HepG2 (cell line): Measurements from ENCODE around the gene PCIF1. TPM values are rescaled to one million over a fixed set of nuclear protein-coding genes. Genes with fewer than 3 reads are reported as not detected.

Experiments used
- CC2D1A ChIP-seq: sonication (generic); formaldehyde crosslinking; IDR thresholded peaks from 2 replicates; pipeline ENCODE4 v1.8.1; 2023; ENCODE audit warnings: mild to moderate bottlenecking, missing genetic modification reagents
- GATA4 ChIP-seq: sonication (generic); IDR thresholded peaks from 2 replicates; pipeline ENCODE4 v1.6.1; 2016; ENCODE audit warnings: antibody characterized with exemption, low read depth, borderline replicate concordance
- HIVEP1 ChIP-seq: sonication (generic); formaldehyde crosslinking; IDR thresholded peaks from 2 replicates; pipeline ENCODE4 v1.4.0; 2020; ENCODE audit warnings: mild to moderate bottlenecking, missing genetic modification reagents
- HOXA9 ChIP-seq: sonication (generic); formaldehyde crosslinking; IDR thresholded peaks from 2 replicates; pipeline ENCODE4 v1.8.1; 2022; ENCODE audit warnings: missing genetic modification reagents, mild to moderate bottlenecking, moderate library complexity, borderline replicate concordance
- KLF16 ChIP-seq, 2 experiments: sonication (generic) in 1 of 2; formaldehyde crosslinking in 1 of 2; IDR thresholded peaks; 2 replicates each; pipeline versions ENCODE4 v1.6.1 to v1.8.0; 2016 to 2023; ENCODE audit warnings: missing genetic modification reagents in 2 of 2, missing compliant biosample characterization in 1 of 2
- LCORL ChIP-seq, 2 experiments: fragments of 450-650 bp in 1 of 2; sonication (generic) in 1 of 2; formaldehyde crosslinking in 1 of 2; IDR thresholded peaks; 2 replicates each; pipeline versions ENCODE4 v1.5.0 to v1.6.1; 2017 to 2020; ENCODE audit warnings: antibody characterized with exemption in 1 of 2, missing genetic modification reagents in 1 of 2
- RCOR2 ChIP-seq: IDR thresholded peaks from 2 replicates; pipeline ENCODE4 v1.6.1; 2016; ENCODE audit warnings: missing biosample characterization, missing genetic modification reagents
- SETDB1 ChIP-seq: sonication (generic); formaldehyde crosslinking; IDR thresholded peaks from 2 replicates; pipeline ENCODE4 v1.5.1; 2020; ENCODE audit warnings: missing genetic modification reagents, mild to moderate bottlenecking, borderline replicate concordance
- SRY ChIP-seq: sonication (generic); formaldehyde crosslinking; IDR thresholded peaks from 2 replicates; pipeline ENCODE4 v1.8.0; 2022; ENCODE audit warnings: mild to moderate bottlenecking, missing genetic modification reagents
- ZBTB25 ChIP-seq: IDR thresholded peaks from 2 replicates; pipeline ENCODE4 v1.6.1; 2018; ENCODE audit warnings: missing genetic modification reagents
- ZBTB46 ChIP-seq: sonication (generic); formaldehyde crosslinking; IDR thresholded peaks from 2 replicates; pipeline ENCODE4 v1.4.0; 2020; ENCODE audit warnings: mild to moderate bottlenecking, missing genetic modification reagents, borderline replicate concordance
- ZFAT ChIP-seq: sonication (generic); formaldehyde crosslinking; conservative IDR thresholded peaks from 2 replicates; pipeline ENCODE4 v1.8.1; 2023; ENCODE audit warnings: missing genetic modification reagents, inconsistent platforms
- ZFYVE20 ChIP-seq: sonication (generic); formaldehyde crosslinking; IDR thresholded peaks from 2 replicates; pipeline ENCODE4 v1.8.0; 2023; ENCODE audit warnings: low read depth, mild to moderate bottlenecking, moderate library complexity, missing genetic modification reagents, borderline replicate concordance
- ZMAT3 ChIP-seq: sonication (generic); formaldehyde crosslinking; conservative IDR thresholded peaks from 2 replicates; pipeline ENCODE4 v1.7.0; 2021; ENCODE audit warnings: missing genetic modification reagents
- ZNF143 ChIP-seq: sonication (generic); formaldehyde crosslinking; IDR thresholded peaks from 2 replicates; pipeline ENCODE4 v1.4.0; 2020; ENCODE audit warnings: missing genetic modification reagents
- ZNF180 ChIP-seq: sonication (generic); formaldehyde crosslinking; IDR thresholded peaks from 2 replicates; pipeline ENCODE4 v1.4.0; 2020; ENCODE audit warnings: low read depth, missing genetic modification reagents, borderline replicate concordance
- ZNF280B ChIP-seq: sonication (generic); formaldehyde crosslinking; IDR thresholded peaks from 2 replicates; pipeline ENCODE4 v1.5.0; 2020; ENCODE audit warnings: missing genetic modification reagents, mild to moderate bottlenecking, borderline replicate concordance
- ZNF574 ChIP-seq: sonication (generic); formaldehyde crosslinking; IDR thresholded peaks from 2 replicates; pipeline ENCODE4 v1.4.0; 2020; ENCODE audit warnings: missing genetic modification reagents
- ZNF616 ChIP-seq: sonication (generic); formaldehyde crosslinking; IDR thresholded peaks from 2 replicates; pipeline ENCODE4 v1.5.0; 2020; ENCODE audit warnings: low read depth, mild to moderate bottlenecking, missing genetic modification reagents
- polyA plus RNA-seq, 8 experiments: library from polyadenylated mRNA; depleted of rRNA in 3 of 8; stranded (reverse) in 7 of 8; unstranded in 1 of 8; fragments of >200 nt; fragmentation: Illumina TruSeq in 4 of 8; extraction: Trizol in 4 of 8; gene quantifications; 2 replicates each; pipeline versions ENCODE4 v1.2.1 to v1.2.3, GENCODE V29; 2011 to 2016; ENCODE audit warnings: low read depth in 4 of 8, missing spikeins in 1 of 8, mixed read lengths in 1 of 8; ENCODE audit not compliant: insufficient read depth in 1 of 8
- total RNA-seq, 5 experiments: library from RNA; depleted of rRNA; stranded (reverse); fragments of >200 nt; fragmentation: Illumina TruSeq; extraction: Trizol; gene quantifications; 2 replicates each; pipeline ENCODE4 v1.2.3, GENCODE V29; 2016; ENCODE audit warnings: low read depth in 1 of 5

The PCIF1 gene
- total and polyA plus RNA-seq, 2 of the 13 experiments (the other 11 are each of a cell fraction or from before 2014, with no cell fraction given), result 20.9 to 24.4 TPM

GRCh38 chr20:45934046-45934585 lies 367 bp upstream of the PCIF1 start (continued):
- TF ChIP-seq ZBTB25 (CRISPR knock-in tag) (no peak; the same call in 1 of the 2 replicates), CC2D1A (CRISPR knock-in tag) (peak; percentile 74; the same call in 1 of the 2 replicates), ZNF280B (CRISPR knock-in tag) (no peak), ZMAT3 (CRISPR knock-in tag) (no peak), KLF16 (CRISPR knock-in tag; IDR thresholded peaks at IDR 0.05) (no peak; a peak in 1 of 4 replicates), ZNF180 (CRISPR knock-in tag) (no peak), ZFYVE20 (CRISPR knock-in tag) (no peak), ZNF616 (CRISPR knock-in tag) (no peak; the same call in none of the 2 replicates), ZFAT (CRISPR knock-in tag) (no peak; the same call in 1 of the 2 replicates), HIVEP1 (CRISPR knock-in tag) (peak; percentile 97; the same call in 1 of the 2 replicates), HOXA9 (CRISPR knock-in tag) (peak; percentile 91; the same call in 1 of the 2 replicates), ZNF143 (CRISPR knock-in tag) (no peak), SRY (CRISPR knock-in tag) (no peak; the same call in 1 of the 2 replicates), ZBTB46 (peak; percentile 99; the same call in 1 of the 2 replicates), GATA4 (no peak), ZNF574 (no peak), RCOR2 (CRISPR knock-in tag) (no peak), LCORL (IDR thresholded peaks at IDR 0.05) (no peak), LCORL (CRISPR knock-in tag; IDR thresholded peaks at IDR 0.05) (no peak), SETDB1 (CRISPR knock-in tag) (no peak)
